Thyroid gland (tissue), 4 donors: ENCODE measurements around the gene CAPN14. TPM values are rescaled to one million over a fixed set of nuclear protein-coding genes. Genes with fewer than 3 reads are reported as not detected.

ENCODE experiments used
- DNase-seq, 2 donors: peaks; one replicate each; pipeline ENCODE4 v3.0.0-alpha.2; 2019
- H3K27ac ChIP-seq, 3 donors: fragments of 200-600 bp; sonication (generic); 1 replicate in 2 of 3; 2 replicates in 1 of 3; pipeline ENCODE4 v1.5.1; 2016 to 2019; ENCODE audit warnings: mild to moderate bottlenecking in 1 of 3, moderate library complexity in 1 of 3
- H3K27me3 ChIP-seq: fragments of 200-600 bp; sonication (generic); one replicate; pipeline ENCODE4 v1.5.1; 2019
- H3K36me3 ChIP-seq, 2 donors: fragments of 200-600 bp; sonication (generic); one replicate each; pipeline ENCODE4 v1.5.1; 2016 to 2019
- H3K4me1 ChIP-seq, 2 donors: fragments of 200-600 bp; sonication (generic); one replicate each; pipeline ENCODE4 v1.5.1; 2017 to 2019
- H3K4me3 ChIP-seq, 3 donors: fragments of 200-600 bp; sonication (generic); replicated peaks in 1 of 3; 1 replicate in 2 of 3; 2 replicates in 1 of 3; pipeline ENCODE4 v1.5.1; 2016; ENCODE audit warnings: mild to moderate bottlenecking in 1 of 3
- H3K9me3 ChIP-seq: fragments of 200-600 bp; sonication (generic); one replicate; pipeline ENCODE4 v1.5.1; 2017
- POLR2A ChIP-seq, 2 donors: fragments of 450-650 bp; IDR thresholded peaks; one replicate each; pipeline ENCODE4 v1.6.1; 2017; ENCODE audit warnings: antibody characterized with exemption in 2 of 2, mild to moderate bottlenecking in 2 of 2, moderate library complexity in 1 of 2
- WGBS, 2 donors: methylation state at CpG; one replicate each; pipeline ENCODE4 v1.1.5; 2017; 5-methylcytosine and 5-hydroxymethylcytosine counted together
- intact Hi-C: fragments of 100-400 bp; cut with DNase I; formaldehyde crosslinking; loops from one replicate; pipeline ENCODE4 v1.15.1; 2023
- total RNA-seq, 4 donors: library from RNA; depleted of rRNA; stranded (reverse); fragments of >200 nt; gene quantifications; one replicate each; pipeline ENCODE4 v1.2.3, GENCODE V29; 2016
- TF ChIP-seq, protein P1 (sequence below), 6 experiments: fragments of 200-600 bp in 3 of 6; fragments of 450-650 bp in 3 of 6; sonication (generic) in 3 of 6; IDR thresholded peaks; one replicate each; pipeline ENCODE4 v1.5.1; 2016 to 2019; ENCODE audit warnings: antibody characterized with exemption in 6 of 6, mild to moderate bottlenecking in 2 of 6, inconsistent platforms in 1 of 6, moderate library complexity in 1 of 6

The CAPN14 gene
- total RNA-seq, 4 donors from 2014 or later: 0.15 to 0.27 TPM; not detected in 2

DNA sequence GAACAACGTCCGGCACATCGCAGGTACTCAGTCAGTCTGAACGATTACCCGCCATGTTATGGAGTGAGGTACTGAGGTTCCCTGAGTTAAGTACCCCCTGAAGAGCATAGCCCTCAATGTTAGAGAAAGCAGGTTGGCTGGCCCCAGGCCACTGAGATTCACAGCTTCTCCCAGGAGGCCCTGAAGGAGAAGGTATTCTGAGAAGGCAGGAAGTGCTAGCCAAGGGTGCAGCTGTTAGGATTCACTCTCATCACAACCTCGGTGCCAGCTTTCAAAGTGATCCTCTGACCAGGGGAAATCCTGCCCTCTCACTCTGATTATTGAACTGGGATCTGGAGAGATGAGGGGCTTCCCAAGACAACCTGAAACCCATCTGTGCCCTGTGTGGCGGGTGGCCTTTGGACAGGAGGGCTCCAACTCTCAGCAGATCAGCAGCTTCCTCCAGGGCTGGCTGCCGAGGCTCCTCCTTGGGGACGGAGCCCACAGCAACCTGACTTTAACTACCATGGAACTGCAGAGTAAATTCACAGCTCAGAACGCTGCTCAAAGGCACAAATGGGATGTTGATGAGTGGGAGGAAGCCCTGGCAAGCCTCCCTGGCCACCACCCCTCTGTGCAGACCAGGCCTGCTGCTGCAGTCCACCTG lies 24.4 kb upstream of the CAPN14 start:
- WGBS, 2 donors: 83 to 86% methylated on average over 9 of the region's 10 CpGs
- no peak overlapping the region for H3K27ac ChIP-seq
- no peaks in the 10 kb centered on the region for H3K27me3 ChIP-seq
- peaks cover 0 to 7% of the 10 kb centered on the region in 2 donors for H3K4me1 ChIP-seq
- intact Hi-C loops: no loop called here
- TF ChIP-seq, protein P1, sequence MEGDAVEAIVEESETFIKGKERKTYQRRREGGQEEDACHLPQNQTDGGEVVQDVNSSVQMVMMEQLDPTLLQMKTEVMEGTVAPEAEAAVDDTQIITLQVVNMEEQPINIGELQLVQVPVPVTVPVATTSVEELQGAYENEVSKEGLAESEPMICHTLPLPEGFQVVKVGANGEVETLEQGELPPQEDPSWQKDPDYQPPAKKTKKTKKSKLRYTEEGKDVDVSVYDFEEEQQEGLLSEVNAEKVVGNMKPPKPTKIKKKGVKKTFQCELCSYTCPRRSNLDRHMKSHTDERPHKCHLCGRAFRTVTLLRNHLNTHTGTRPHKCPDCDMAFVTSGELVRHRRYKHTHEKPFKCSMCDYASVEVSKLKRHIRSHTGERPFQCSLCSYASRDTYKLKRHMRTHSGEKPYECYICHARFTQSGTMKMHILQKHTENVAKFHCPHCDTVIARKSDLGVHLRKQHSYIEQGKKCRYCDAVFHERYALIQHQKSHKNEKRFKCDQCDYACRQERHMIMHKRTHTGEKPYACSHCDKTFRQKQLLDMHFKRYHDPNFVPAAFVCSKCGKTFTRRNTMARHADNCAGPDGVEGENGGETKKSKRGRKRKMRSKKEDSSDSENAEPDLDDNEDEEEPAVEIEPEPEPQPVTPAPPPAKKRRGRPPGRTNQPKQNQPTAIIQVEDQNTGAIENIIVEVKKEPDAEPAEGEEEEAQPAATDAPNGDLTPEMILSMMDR (IDR thresholded peaks at IDR 0.05): no peak
- TF ChIP-seq POLR2A (IDR thresholded peaks at IDR 0.05): no peak
- no peak overlapping the region for H3K4me3 ChIP-seq
- no peaks in the 10 kb centered on the region for H3K36me3 ChIP-seq
- H3K9me3 ChIP-seq: no peaks in the 10 kb centered on the region
- DNase-seq: no peak

DNA sequence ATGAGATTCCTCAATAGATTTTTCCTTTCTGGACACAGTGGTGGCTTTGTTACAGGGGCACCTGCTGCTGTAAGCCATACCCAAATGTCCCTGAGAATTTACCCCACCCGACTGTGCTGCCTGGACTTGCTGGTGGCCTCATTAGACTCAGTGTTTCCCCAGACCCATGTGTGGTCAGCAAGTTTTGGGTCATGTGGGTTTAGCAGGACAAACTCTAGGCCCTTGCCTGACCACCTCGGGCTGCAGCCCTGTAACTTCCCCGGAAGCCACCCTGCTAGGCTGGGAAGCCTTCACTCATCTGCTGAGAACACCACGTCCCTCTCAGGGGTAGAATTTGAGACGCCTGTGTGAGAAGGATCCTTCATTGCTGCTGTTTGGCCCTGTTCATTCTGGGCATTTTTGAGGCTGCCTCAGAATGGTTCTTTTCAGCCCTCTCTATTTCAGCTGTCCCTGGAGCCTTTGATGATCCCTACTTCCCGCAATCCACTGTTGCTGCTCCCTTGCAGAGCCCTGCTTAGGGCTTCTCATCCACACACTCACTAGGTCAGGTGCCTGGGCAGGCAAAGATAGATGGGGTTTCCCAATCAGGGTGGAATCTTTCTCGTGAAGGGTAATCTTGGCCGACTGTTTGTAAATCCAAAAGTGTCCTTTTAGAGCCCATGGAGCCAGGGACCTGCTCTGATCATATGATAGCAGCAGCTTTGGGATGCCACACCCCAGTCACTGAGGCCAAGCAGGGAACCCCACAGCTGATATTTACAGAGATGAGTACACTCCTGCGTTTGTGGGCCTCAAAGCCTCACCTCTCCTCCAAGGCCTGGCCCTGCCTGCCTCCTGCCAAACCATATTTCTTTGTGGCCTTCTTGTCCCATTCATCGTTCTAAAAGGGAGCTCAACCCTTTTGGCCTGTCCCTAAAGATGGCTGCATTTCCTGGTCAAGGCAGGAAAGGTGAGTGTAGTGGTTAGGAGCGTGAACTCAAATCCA lies 23.4 kb upstream of the CAPN14 start:
- DNase-seq: no peak
- Histone ChIP-seq H3K4me3 (no peak overlapping the region), H3K27ac (no peak overlapping the region), H3K36me3 (no peaks in the 10 kb centered on the region), H3K4me1 (peaks cover 0 to 7% of the 10 kb centered on the region in 2 donors), H3K9me3 (no peaks in the 10 kb centered on the region), H3K27me3 (no peaks in the 10 kb centered on the region)
- WGBS, 2 donors: 74 to 82% methylated on average over 10 to 11 of the region's 11 CpGs
- intact Hi-C loops: no loop called here
- TF ChIP-seq, protein P1 (IDR thresholded peaks at IDR 0.05): no peak
- no peak for TF ChIP-seq POLR2A (IDR thresholded peaks at IDR 0.05)

DNA sequence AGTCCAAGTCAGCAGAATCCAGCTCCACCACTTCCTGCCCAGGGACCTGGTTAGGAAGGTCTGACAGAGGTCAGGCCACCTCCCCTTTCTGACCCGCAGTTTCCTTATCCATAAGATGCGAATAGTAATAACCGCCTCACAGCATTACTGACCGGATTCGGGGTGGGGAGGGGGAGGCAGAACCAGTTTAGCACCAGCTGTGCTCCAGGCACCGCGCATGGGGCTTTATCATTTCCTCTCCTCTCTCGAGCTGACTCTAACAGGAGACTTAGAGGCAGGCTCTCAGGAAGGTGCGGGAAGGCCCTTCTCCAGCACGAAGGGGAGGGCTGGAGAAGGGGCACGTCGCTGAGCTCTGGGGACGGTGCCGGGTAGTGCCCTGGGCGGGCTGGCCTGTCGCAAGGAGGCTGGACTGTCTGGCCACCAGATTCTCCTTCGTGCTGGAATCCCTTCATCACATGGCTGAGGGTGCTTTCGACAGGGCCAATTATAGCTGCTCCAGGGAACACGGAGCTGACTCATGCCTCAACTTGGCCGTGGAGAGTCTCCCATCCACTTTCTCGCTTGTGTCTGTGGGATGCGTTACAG lies 22.4 kb upstream of the CAPN14 start:
- Histone ChIP-seq H3K4me3 (no peak overlapping the region), H3K4me1 (peaks cover under 1 to 9% of the 10 kb centered on the region in 2 donors)
- intact Hi-C loops: loop anchor here (10.0 kb wide), 1 partner anchor 95 kb away; no protein-coding TSS in a partner anchor

DNA sequence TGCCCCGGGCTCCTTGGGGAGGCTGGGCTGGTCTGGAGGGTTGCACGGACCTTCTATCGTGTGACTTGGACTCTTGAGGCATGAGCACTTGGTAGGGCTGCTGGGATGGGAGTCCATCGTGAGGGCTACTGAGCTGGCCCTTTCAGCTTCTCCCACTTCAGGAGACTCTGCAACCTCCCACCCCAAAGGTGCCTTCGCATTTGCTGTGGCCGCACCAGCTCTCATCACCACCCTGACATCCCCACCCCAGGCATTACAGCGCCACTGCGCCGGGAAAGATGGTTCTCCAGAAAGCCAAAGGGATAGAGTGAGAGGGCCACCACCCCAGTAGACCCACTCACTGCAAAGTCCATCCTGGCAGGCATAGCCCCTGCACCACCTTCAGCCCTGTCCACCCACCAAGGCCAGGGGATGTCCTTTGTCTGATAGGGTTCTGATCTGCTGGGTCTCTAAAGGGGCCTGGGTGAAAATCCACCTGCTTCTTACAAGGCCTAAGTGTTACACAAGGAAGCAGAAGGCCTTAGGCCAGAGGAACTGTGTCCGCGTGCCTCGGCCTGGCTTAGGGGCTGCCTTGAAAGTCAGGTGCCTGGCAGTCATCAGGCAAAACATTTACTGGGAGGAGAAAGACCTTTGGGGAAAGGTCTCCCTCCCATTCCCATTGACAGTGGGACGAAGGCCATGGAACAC lies 21.7 kb upstream of the CAPN14 start:
- Histone ChIP-seq H3K36me3 (no peaks in the 10 kb centered on the region), H3K4me3 (no peak overlapping the region), H3K27ac (peak overlapping the region; percentile 12 to 67 (median 43)), H3K4me1 (peaks cover 5 to 15% of the 10 kb centered on the region in 2 donors), H3K27me3 (no peaks in the 10 kb centered on the region), H3K9me3 (no peaks in the 10 kb centered on the region)
- no peak for TF ChIP-seq POLR2A (IDR thresholded peaks at IDR 0.05)
- TF ChIP-seq, protein P1 (IDR thresholded peaks at IDR 0.05): no peak
- WGBS, 2 donors: 90 to 91% methylated on average over 10 to 11 of the region's 13 CpGs
- DNase-seq: no peak
- intact Hi-C loops: loop anchor here (10.0 kb wide), 1 partner anchor 96 kb away; no protein-coding TSS in a partner anchor

More for the DNA sequence above, 22.4 kb upstream of the CAPN14 start:
- no peaks in the 10 kb centered on the region for H3K9me3 ChIP-seq
- no peak for TF ChIP-seq POLR2A (IDR thresholded peaks at IDR 0.05)
- TF ChIP-seq, protein P1 (IDR thresholded peaks at IDR 0.05): no peak
- peak in 1 of 2 donors; percentile 12 for DNase-seq
- H3K27me3 ChIP-seq: no peaks in the 10 kb centered on the region
- H3K27ac ChIP-seq: peak overlapping the region; percentile 12 to 67 (median 43)
- WGBS, 2 donors: 66 to 73% methylated on average over 22 of the region's 22 CpGs
- no peaks in the 10 kb centered on the region for H3K36me3 ChIP-seq
